Right lobe of liver (tissue), 4 donors: ENCODE data around the gene UBE3B.

Experiments used
- CTCF ChIP-seq, 4 donors: fragments of 200-600 bp in 3 of 4; fragments of 450-650 bp in 1 of 4; IDR thresholded peaks; one replicate each; pipeline versions ENCODE4 v1.5.1 to v1.8.0; 2016 to 2022; ENCODE audit warnings: antibody characterized with exemption in 4 of 4, mild to moderate bottlenecking in 2 of 4
- POLR2A ChIP-seq: fragments of 450-650 bp; IDR thresholded peaks from one replicate; pipeline ENCODE4 v1.6.1; 2017; ENCODE audit warnings: antibody characterized with exemption, mild to moderate bottlenecking
- donor health status: DM: no; HTN: no; CAD: no.
- donor health status: DM: no; HTN: no; CAD: no.
- donor health status: DM: no; HTN: yes; CAD: no.

DNA sequence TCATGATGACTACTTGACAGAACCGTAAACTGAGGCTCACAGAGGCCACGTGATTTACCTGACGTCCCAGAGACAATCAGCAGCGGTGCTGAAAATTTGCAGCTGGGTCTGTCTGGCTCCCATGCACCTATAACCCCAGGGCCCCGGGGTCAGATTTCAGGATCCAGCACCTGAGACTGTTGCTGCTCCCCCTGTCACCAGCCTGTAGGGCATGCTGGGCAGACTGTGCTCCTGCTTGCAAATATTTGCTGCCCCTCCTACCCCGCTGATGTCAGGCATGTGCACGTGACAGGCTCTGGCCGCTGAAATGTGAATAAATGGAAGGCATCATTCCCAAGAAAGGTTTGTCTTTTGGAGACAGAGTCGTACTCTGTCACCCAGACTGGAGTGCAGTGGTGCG lies 89.9 kb downstream of the UBE3B start:
- TF ChIP-seq CTCF (IDR thresholded peaks at IDR 0.05) = peak in 1 of 4 donors; percentile 6
- no peak for TF ChIP-seq POLR2A
